Activated CD8-positive, alpha-beta memory T cell treated with anti-CD3 and anti-CD28 coated beads for 48 hours (primary cell): ENCODE measurements around the gene AGFG1.

Experiments used
- DNase-seq, 3 experiments: peaks; one replicate each; pipeline ENCODE4 v3.0.0-alpha.2; 2020; ENCODE audit warnings: low read depth in 2 of 3, low spot score in 2 of 3

The AGFG1 gene

GRCh38 chr2:227460833-227461232, 11.1 kb upstream of the AGFG1 start:
- no peak for DNase-seq

DNA sequence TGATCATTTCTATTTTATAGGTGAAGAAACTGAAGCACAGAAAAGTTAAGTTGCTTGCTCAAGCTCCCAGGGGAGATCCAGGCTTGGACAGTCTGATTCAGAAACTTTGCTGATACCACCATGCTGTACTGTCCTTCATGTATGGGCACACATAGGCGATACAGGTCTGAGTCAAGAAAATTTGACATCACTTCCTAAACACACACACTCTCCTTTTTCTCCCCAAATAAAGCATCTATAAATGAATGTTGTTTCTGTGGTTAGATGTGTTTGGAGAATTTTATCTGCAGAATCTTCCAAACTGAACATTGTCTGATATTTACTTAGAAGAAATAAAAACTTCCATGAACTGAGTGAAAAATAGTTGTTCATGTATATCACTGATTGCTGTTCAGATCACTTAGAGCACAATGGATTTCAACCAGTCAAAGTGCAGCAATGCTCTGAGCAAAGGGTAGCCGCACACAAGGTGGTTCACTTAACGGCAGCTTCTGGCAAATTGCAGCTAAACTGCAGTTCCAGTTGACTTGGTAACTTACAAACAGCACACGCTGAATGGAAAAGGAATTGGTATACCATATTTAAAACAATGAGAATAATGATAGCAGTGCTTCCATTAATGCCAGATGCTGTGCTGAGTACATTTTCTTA, 10.0 kb upstream of the AGFG1 start:
- no peak for DNase-seq

DNA sequence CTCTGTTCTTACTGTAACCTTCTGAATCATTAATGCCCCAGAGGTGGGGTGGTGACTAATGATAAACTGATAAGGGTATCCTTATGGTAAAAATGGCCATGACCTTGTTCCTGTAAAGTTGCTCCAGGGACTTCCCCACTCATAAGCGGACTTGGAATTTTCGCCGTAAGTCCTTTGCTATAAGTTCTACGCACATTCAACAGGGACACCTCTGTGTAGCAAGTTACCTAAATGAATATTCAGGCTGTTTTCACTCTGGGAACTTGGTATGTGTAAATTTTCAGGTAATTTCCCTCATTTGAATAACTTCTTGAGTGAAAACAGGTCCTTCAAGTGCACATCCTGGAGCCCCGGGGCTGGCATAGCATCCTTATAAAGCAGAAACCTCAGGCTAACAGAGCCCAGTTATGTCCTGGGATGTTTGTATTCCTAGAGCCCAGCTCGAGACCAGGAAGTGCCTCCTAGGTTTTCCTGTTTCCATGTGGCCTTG, 9.4 kb upstream of the AGFG1 start:
- no peak for DNase-seq

- no peak for DNase-seq
These were observed 8.7 kb upstream of the AGFG1 start for GRCh38 chr2:227462972-227463931.

GRCh38 chr2:227464361-227464760, 7.6 kb upstream of the AGFG1 start:
- no peak for DNase-seq

GRCh38 chr2:227464851-227465250, 7.1 kb upstream of the AGFG1 start:
- DNase-seq, result no peak

GRCh38 chr2:227466887-227467600, 4.9 kb upstream of the AGFG1 start:
- no peak for DNase-seq

DNA sequence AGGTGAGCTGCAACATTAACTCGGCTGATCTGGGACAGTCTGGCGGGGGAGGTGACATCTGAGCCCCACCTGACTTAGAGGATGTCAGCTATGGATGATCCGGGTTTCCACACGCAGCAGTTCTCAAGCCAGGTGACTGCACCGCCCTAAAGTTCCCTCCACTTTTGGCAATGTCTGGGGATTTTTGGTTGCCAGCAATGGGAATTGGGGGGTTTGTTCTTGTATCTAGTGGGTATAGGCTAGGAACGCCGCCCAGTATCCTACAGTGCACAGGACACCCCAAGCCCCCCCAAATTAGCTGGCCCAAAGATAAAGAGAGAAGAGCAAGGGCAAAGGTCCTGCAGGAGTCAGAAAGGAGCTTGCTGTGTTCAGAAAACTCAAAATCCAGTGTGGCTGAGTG, 544 bp upstream of the AGFG1 start:
- DNase-seq, result no peak

- DNase-seq, result no peak
These were observed 537 bp downstream of the AGFG1 start for GRCh38 chr2:227472265-227473121.

- DNase-seq, result no peak
These were observed 1.1 kb downstream of the AGFG1 start for GRCh38 chr2:227473122-227473461.

- no peak for DNase-seq
These were observed 1.9 kb downstream of the AGFG1 start for GRCh38 chr2:227473806-227474205.

DNA sequence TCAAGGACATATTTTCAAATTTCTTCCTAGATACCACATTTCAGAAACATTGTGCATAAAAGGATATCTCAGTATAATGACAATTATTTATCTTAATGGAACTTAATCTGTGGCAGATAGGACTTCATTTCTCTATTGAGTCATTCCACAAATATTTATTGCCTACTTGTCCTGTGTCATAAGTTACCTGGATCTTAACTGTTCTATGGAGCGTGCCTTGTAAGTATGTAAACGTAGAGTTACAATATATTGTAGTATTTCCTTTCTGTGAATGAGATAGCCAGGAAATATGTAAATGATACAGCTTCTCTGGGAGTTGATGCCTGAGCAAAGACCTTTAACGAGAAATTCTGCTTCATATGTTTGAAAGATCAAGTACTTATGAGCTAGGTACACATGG, 2.5 kb downstream of the AGFG1 start:
- no peak for DNase-seq

DNA sequence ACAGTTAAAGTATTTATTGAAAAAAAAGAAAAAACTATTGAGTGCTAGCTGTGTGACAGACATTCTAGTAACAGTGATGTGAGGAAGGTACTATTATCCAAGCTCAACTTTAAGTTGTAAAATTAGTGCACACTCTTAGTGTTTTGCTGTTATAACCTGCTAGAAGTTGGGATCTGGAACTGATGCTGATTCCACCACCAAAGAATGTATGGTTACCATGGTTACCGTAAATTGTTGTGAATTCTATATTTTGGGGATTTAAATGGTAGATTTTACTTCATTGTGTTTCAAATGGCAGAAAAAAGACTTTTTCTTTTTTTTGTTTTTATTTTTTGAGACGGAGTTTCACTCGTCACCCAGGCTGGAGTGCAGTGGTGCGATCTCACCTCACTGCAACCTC, 5.3 kb downstream of the AGFG1 start:
- no peak for DNase-seq

GRCh38 chr2:227479865-227480475, 8.0 kb downstream of the AGFG1 start:
- no peak for DNase-seq

- no peak for DNase-seq
These were observed 8.6 kb downstream of the AGFG1 start for GRCh38 chr2:227480528-227480927.

GRCh38 chr2:227482638-227483340, 10.8 kb downstream of the AGFG1 start:
- DNase-seq, result no peak

DNA sequence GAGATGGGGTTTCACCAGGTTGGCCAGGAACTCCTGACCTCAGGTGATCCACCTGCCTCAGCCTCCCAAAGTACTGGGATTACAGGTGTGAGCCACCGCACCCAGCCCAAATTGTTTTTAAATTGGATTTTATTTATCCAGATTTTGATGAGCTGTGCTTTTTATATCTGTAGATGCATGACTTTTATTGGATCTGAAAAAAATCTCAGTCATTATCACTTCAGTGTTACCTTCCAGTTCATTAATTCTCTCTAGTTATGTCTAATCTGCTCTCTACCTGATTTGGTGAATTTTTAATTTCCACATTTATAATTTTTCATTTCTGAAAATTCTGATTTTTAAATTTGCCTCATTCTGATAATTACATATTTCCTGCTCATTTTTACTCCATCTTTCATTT, 13.5 kb downstream of the AGFG1 start:
- no peak for DNase-seq

GRCh38 chr2:227486688-227487087, 14.7 kb downstream of the AGFG1 start:
- DNase-seq, result no peak

- no peak for DNase-seq
These were observed 16.1 kb downstream of the AGFG1 start for GRCh38 chr2:227488045-227488444.

DNA sequence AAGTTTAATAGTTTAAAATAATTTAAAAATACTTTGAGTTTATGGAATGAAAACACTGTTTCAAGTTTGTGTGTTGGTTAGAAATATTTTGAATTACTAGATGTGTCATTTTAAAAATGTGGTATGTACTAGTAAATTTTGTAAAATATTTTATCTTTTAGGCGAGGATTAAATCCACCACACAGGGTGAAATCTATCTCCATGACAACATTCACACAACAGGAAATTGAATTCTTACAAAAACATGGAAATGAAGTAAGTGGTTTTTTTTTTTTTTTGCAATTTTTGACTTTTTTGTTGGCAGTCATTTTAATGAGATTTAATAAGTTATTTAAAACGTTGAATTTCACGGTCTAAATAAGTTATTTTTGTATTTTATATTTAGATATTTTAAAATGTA, 19.4 kb downstream of the AGFG1 start:
- no peak for DNase-seq
